MG63 (cell line): ENCODE data around the gene CEP83. TPM values are rescaled to one million over a fixed set of nuclear protein-coding genes. Genes with fewer than 3 reads are reported as not detected.
"Not testable (repeated sequence)": the region's sequence is repeated elsewhere in the genome, so short reads cannot be mapped to it uniquely, and the experiment has no call there.

ENCODE experiments used
- DNase-seq: peaks from one replicate; pipeline ENCODE4 v3.0.0-alpha.2; 2020
- H3K27me3 ChIP-seq: fragments of 250-450 bp; sonication (Bioruptor Pico); 2 replicates; pipeline ENCODE4 v1.5.1; 2020; ENCODE audit warnings: mild to moderate bottlenecking, moderate library complexity
- H3K36me3 ChIP-seq: fragments of 250-450 bp; sonication (Bioruptor Pico); 2 replicates; pipeline ENCODE4 v1.5.1; 2020; ENCODE audit warnings: mild to moderate bottlenecking, moderate library complexity
- H3K4me3 ChIP-seq: fragments of 250-450 bp; sonication (Bioruptor Pico); 2 replicates; pipeline ENCODE4 v1.5.1; 2020; ENCODE audit warnings: mild to moderate bottlenecking, moderate library complexity
- H3K9me3 ChIP-seq: fragments of 250-450 bp; sonication (Bioruptor Pico); 2 replicates; pipeline ENCODE4 v1.5.1; 2020; ENCODE audit warnings: mild to moderate bottlenecking, moderate library complexity
- total RNA-seq: library from RNA; depleted of rRNA; stranded (reverse); fragments of >200 nt; shearing (Covaris generic); gene quantifications from 2 replicates; pipeline ENCODE4 v1.2.3, GENCODE V29; 2014; ENCODE audit warnings: low replicate concordance

Gene CEP83
- total RNA-seq, 1 experiment from 2014 or later = 9.3 TPM

GRCh38 chr12:94340573-94340972, 119.1 kb downstream of the CEP83 start:
- H3K4me3 ChIP-seq = no peak overlapping the region
- H3K27me3 ChIP-seq = no peaks in the 10 kb centered on the region
- no peaks in the 10 kb centered on the region for H3K9me3 ChIP-seq
- peaks cover 4% of the 10 kb centered on the region; the same call in 1 of the 2 replicates for H3K36me3 ChIP-seq
- DNase-seq = no peak

GRCh38 chr12:94338006-94338794, 121.5 kb downstream of the CEP83 start:
- no peak for DNase-seq
- no peak overlapping the region for H3K4me3 ChIP-seq
- no peaks in the 10 kb centered on the region for H3K27me3 ChIP-seq
- no peaks in the 10 kb centered on the region for H3K36me3 ChIP-seq
- no peaks in the 10 kb centered on the region for H3K9me3 ChIP-seq

DNA sequence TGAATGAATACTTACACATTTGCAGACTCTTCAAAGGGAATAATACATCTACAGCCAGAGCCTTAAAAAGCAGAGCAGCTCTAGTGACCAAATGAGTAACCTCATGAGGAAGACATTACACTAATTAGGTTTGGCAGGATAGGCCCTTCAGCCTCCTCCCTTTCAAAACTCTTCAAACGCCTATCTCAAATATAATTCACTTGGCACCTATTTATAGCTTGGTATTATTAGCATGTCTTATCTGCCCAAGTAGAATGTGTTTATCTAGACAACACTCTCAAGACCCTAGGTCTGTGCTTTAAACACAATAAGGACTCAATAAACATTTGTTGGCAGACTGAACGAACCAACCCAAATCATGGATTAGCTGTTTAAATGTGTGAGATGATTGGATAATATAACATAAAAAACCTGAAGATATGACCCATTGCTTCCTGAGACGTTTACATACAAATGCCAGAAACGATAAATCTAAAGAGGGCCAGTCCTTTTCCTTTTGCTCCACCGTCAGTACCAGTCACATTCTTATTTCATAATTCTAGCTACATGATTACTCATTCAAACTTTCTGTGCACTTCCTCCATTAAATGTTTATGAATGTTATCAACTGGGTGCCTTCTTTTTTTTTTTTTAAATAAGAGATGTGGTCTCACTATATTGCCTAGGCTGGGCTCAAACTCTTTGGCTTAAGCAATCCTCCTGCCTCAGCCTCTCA, 123.3 kb downstream of the CEP83 start:
- Histone ChIP-seq H3K9me3 (no peaks in the 10 kb centered on the region), H3K27me3 (no peaks in the 10 kb centered on the region), H3K4me3 (no peak overlapping the region), H3K36me3 (peaks cover 2% of the 10 kb centered on the region; the same call in 1 of the 2 replicates)
- DNase-seq = no peak

- peaks cover 6% of the 10 kb centered on the region; the same call in 1 of the 2 replicates for H3K36me3 ChIP-seq
- no peak overlapping the region for H3K4me3 ChIP-seq
- H3K9me3 ChIP-seq = no peaks in the 10 kb centered on the region
- no peaks in the 10 kb centered on the region for H3K27me3 ChIP-seq
- DNase-seq = no peak
Measured at GRCh38 chr12:94333396-94333795, 126.3 kb downstream of the CEP83 start.

DNA sequence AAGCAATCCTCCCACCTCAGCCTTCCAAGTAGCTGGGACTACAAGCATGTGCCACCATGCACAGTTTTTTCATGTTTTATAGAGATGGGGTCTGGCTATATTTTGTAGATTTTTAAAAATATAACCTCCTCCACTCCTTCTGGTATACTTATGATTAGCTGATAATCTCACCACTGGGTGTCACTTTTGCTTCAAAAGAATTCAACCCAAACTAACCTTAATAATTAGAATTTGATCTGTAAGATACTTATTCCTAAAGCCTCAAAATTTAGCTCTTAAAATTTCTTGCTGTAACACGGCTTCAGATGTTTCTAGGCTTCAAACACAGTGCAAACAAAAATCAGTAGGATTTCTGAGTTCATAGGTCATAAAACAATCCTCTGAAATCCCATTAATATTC, 130.3 kb downstream of the CEP83 start:
- Histone ChIP-seq H3K4me3 (no peak overlapping the region), H3K27me3 (no peaks in the 10 kb centered on the region), H3K36me3 (peaks cover 9% of the 10 kb centered on the region), H3K9me3 (no peaks in the 10 kb centered on the region)
- DNase-seq = no peak

DNA sequence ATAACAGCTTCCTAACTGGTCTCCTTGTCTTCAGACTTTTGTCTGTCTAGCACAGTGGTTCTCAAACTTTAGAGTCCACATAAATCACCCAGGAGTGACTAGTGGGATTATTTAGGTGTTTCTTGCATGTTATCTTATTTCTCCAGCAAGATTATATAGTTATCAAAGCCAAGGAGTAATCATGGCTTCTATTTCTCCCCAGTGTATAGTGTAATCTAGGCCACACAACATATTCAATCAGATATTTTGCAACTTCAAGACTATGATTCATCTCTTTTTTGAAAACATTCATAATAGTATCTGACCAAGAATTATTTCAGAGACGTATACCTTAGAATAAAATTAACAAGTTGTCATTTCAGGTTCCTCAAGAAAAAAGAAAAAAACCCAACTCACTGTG, 131.9 kb downstream of the CEP83 start:
- H3K9me3 ChIP-seq = no peaks in the 10 kb centered on the region
- H3K36me3 ChIP-seq = peaks cover 18% of the 10 kb centered on the region
- H3K27me3 ChIP-seq = no peaks in the 10 kb centered on the region
- H3K4me3 ChIP-seq = no peak overlapping the region
- DNase-seq = no peak

GRCh38 chr12:94326727-94327126, 132.9 kb downstream of the CEP83 start:
- Histone ChIP-seq H3K27me3 (no peaks in the 10 kb centered on the region), H3K4me3 (no peak overlapping the region), H3K36me3 (peaks cover 25% of the 10 kb centered on the region), H3K9me3 (no peaks in the 10 kb centered on the region)
- peak; percentile 8 for DNase-seq

DNA sequence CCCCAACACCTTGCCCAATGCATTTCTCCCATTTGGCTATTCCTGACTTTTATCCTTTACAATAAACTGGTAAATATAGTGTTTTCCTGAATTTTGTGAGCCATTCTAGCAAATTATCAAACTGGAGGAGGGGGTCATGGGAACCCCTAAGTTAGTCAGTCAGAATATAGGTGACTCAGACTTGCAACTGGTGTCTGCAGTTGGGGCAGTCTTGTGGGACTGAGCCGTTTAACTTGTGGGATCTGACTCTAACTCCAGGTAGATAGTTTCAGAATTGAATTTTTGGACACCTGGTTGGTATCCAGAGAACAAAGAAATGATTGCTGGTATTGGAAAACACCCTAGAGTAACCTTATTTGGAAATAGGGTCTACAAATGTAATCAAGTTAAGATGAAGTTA, 133.4 kb downstream of the CEP83 start:
- H3K27me3 ChIP-seq = no peaks in the 10 kb centered on the region
- peaks cover 30% of the 10 kb centered on the region for H3K36me3 ChIP-seq
- no peak overlapping the region for H3K4me3 ChIP-seq
- no peaks in the 10 kb centered on the region; the same call in 1 of the 2 replicates for H3K9me3 ChIP-seq
- no peak for DNase-seq

GRCh38 chr12:94322346-94322745, 137.3 kb downstream of the CEP83 start:
- peaks cover 43% of the 10 kb centered on the region for H3K36me3 ChIP-seq
- no peak for DNase-seq
- H3K27me3 ChIP-seq = no peaks in the 10 kb centered on the region
- no peak overlapping the region for H3K4me3 ChIP-seq
- peaks cover 22% of the 10 kb centered on the region for H3K9me3 ChIP-seq

- Histone ChIP-seq H3K27me3 (no peaks in the 10 kb centered on the region), H3K4me3 (no peak overlapping the region), H3K9me3 (peaks cover 25% of the 10 kb centered on the region), H3K36me3 (peaks cover 41% of the 10 kb centered on the region)
- no peak for DNase-seq
Measured at GRCh38 chr12:94320109-94320508, 139.6 kb downstream of the CEP83 start.

- peaks cover 36% of the 10 kb centered on the region for H3K36me3 ChIP-seq
- peaks cover 25% of the 10 kb centered on the region for H3K9me3 ChIP-seq
- no peak overlapping the region for H3K4me3 ChIP-seq
- H3K27me3 ChIP-seq = no peaks in the 10 kb centered on the region
- DNase-seq = no peak
Measured at GRCh38 chr12:94318181-94318580, 141.5 kb downstream of the CEP83 start.

- Histone ChIP-seq H3K36me3 (peaks cover 21% of the 10 kb centered on the region), H3K9me3 (peaks cover 25% of the 10 kb centered on the region)
- not testable (repeated sequence) for H3K27me3 ChIP-seq, DNase-seq, H3K4me3 ChIP-seq
Measured at GRCh38 chr12:94316600-94316999, 143.1 kb downstream of the CEP83 start.

GRCh38 chr12:94312378-94312777, 147.3 kb downstream of the CEP83 start:
- no peaks in the 10 kb centered on the region for H3K27me3 ChIP-seq
- H3K4me3 ChIP-seq = no peak overlapping the region
- H3K36me3 ChIP-seq = peaks cover 5% of the 10 kb centered on the region
- no peak for DNase-seq
- peaks cover 3% of the 10 kb centered on the region; the same call in 1 of the 2 replicates for H3K9me3 ChIP-seq

- no peak for DNase-seq
- Histone ChIP-seq H3K36me3 (peaks cover 15% of the 10 kb centered on the region), H3K27me3 (no peaks in the 10 kb centered on the region), H3K4me3 (no peak overlapping the region), H3K9me3 (no peaks in the 10 kb centered on the region)
Measured at GRCh38 chr12:94309373-94309772, 150.3 kb downstream of the CEP83 start.

GRCh38 chr12:94308612-94309011, 151.1 kb downstream of the CEP83 start:
- Histone ChIP-seq H3K9me3 (no peaks in the 10 kb centered on the region), H3K36me3 (peaks cover 16% of the 10 kb centered on the region), H3K27me3 (no peaks in the 10 kb centered on the region), H3K4me3 (no peak overlapping the region)
- no peak for DNase-seq

DNA sequence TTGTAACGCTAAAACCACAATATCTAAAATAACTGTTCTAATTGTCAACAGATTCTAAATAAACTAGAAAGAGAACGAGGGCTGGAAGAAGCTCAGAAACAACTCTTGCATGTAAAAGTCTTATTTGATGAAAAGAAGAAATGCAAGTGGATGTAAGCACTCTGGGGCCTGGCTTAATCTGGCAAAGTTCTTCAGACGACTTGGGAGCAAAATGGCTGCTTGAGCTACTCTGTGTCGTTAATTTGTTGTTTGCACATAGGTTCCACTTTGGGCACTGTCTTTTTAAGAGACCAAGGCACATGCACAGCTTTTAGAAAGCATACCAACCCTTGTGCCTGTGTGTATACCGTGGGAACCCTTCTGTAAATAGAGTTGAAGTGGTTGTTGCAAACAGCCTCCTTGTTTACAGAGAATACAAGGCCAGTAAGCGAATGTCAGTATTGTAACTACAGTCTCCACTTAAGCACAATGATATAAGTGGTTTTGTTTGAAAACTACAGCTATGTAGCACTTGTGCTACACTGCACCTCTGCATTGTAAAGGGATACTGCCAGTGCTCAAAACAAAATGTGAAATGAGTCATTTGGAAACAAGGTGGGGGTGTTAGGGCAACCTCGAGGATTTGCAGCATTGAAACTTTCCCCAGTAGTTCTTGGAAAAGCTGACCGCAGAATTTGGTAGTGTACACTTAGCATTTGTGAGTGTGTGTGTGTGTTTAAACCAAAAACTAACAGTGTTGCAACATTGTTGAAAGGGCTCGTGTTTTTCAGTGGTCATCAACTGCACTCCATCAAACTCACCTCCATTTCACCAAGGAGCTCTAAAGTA, 154.3 kb downstream of the CEP83 start:
- H3K27me3 ChIP-seq = no peaks in the 10 kb centered on the region
- no peak for DNase-seq
- H3K9me3 ChIP-seq = no peaks in the 10 kb centered on the region
- peaks cover 16% of the 10 kb centered on the region for H3K36me3 ChIP-seq
- H3K4me3 ChIP-seq = no peak overlapping the region

DNA sequence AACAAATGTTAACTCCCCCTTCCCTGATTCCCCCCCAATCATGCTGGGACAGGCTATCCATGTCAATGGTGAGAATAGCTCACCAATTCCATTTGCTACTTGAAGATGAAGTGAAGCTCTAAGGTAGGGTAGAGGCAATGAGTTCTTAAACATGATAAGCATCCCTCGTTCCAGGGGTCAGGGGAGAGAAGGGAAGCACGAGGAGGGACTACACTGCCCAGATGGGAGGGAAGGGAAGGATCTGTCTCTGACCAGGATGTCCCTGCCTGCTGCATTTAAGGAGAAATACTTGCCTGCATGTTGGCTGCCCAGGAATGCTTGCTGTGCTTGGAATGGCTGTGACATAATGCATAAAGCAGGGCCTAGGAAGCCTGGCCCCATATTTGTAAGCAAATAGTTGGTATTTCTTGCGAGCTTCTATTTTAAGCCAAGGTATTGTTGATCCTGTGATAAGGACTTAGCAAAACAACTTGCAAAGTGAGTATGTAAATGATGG, 155.1 kb downstream of the CEP83 start:
- Histone ChIP-seq H3K9me3 (no peaks in the 10 kb centered on the region), H3K36me3 (peaks cover 16% of the 10 kb centered on the region), H3K4me3 (no peak overlapping the region), H3K27me3 (no peaks in the 10 kb centered on the region)
- no peak for DNase-seq
